Measurements from ENCODE around the gene BHLHA15. TPM values are rescaled to one million over a fixed set of nuclear protein-coding genes. Genes with fewer than 3 reads are reported as not detected.

BHLHA15 gene
- total and polyA plus RNA-seq, 2 of the 8 experiments (the other 6 are each of a cell fraction or from before 2014, with no cell fraction given) = 1.1 to 2.7 TPM

DNA sequence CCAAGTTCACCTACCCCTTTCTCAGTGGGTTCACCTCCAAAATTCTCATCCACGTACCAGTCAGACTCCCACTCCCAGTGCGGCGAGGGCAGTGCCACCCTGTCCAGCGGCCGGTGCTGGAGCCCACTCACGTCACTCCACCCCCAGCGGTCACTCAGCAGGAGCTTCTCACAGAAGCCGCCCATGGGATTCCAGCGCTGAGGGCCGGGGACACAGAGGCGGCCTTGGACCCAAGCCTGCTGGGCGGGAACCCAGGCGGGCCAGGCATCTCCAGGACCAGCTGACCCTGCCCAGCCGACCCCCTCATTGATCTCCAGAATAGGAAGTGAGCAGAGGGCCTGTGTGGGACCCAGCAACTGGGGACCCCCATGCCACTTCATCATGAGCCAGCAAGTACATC lies 33.6 kb downstream of the BHLHA15 start (continued):
- TF ChIP-seq CEBPB (IDR thresholded peaks at IDR 0.05; ENCODE audit: low read depth, low read length) (no peak), TEAD4 (IDR thresholded peaks at IDR 0.05; ENCODE audit: low read depth, low read length) (no peak), BRCA1 (IDR thresholded peaks at IDR 0.05; ENCODE audit: low read depth, low read length) (no peak), JUN (IDR thresholded peaks at IDR 0.05; ENCODE audit: low read depth, low read length) (no peak), RXRA (IDR thresholded peaks at IDR 0.05; ENCODE audit: insufficient read depth, low read depth, low read length) (no peak), EP300 (IDR thresholded peaks at IDR 0.05; ENCODE audit: borderline replicate concordance in 1 of 2, low read depth in 2 of 2, low read length in 2 of 2) (no peak), NANOG (IDR thresholded peaks at IDR 0.05; ENCODE audit: insufficient read depth, low read depth, low read length, poor library complexity, severe bottlenecking) (no peak)
- TF ChIP-seq, protein P1, sequence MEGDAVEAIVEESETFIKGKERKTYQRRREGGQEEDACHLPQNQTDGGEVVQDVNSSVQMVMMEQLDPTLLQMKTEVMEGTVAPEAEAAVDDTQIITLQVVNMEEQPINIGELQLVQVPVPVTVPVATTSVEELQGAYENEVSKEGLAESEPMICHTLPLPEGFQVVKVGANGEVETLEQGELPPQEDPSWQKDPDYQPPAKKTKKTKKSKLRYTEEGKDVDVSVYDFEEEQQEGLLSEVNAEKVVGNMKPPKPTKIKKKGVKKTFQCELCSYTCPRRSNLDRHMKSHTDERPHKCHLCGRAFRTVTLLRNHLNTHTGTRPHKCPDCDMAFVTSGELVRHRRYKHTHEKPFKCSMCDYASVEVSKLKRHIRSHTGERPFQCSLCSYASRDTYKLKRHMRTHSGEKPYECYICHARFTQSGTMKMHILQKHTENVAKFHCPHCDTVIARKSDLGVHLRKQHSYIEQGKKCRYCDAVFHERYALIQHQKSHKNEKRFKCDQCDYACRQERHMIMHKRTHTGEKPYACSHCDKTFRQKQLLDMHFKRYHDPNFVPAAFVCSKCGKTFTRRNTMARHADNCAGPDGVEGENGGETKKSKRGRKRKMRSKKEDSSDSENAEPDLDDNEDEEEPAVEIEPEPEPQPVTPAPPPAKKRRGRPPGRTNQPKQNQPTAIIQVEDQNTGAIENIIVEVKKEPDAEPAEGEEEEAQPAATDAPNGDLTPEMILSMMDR (IDR thresholded peaks at IDR 0.05; ENCODE audit: control extremely low read depth in 1 of 3, insufficient read depth in 1 of 3, low read depth in 1 of 3, low read length in 3 of 3) = no peak

Data from H1 (cell line).